NCI-H446 treated with DMSO at 0.1 percent for 48 hours (cell line): Measurements from ENCODE around the gene FMNL2.

Experiments
- DNase-seq: peaks from one replicate; lab custom pipeline; 2025; lab: John Stamatoyannopoulos, UW

The FMNL2 gene

GRCh38 chr2:152584301-152584700 lies 249.3 kb downstream of the FMNL2 start:
- peak; percentile 23 for DNase-seq

- peak; percentile 80 for DNase-seq
Observed at GRCh38 chr2:152585830-152586484, 251.0 kb downstream of the FMNL2 start.

GRCh38 chr2:152587187-152587947 lies 252.4 kb downstream of the FMNL2 start:
- DNase-seq, result no peak

- DNase-seq, result no peak
Observed at GRCh38 chr2:152588998-152589397, 254.0 kb downstream of the FMNL2 start.

- peak; percentile 77 for DNase-seq
Observed at GRCh38 chr2:152594022-152594766, 259.2 kb downstream of the FMNL2 start.

GRCh38 chr2:152594792-152595191 lies 259.8 kb downstream of the FMNL2 start:
- DNase-seq, result peak; percentile 89

GRCh38 chr2:152598975-152599759 lies 264.2 kb downstream of the FMNL2 start:
- no peak for DNase-seq

GRCh38 chr2:152600051-152600657 lies 265.2 kb downstream of the FMNL2 start:
- DNase-seq, result no peak

- DNase-seq, result no peak
Observed at GRCh38 chr2:152600697-152601096, 265.7 kb downstream of the FMNL2 start.

GRCh38 chr2:152602750-152603149 lies 267.8 kb downstream of the FMNL2 start:
- no peak for DNase-seq

GRCh38 chr2:152603166-152603565 lies 268.2 kb downstream of the FMNL2 start:
- no peak for DNase-seq

- no peak for DNase-seq
Observed at GRCh38 chr2:152606081-152606480, 271.1 kb downstream of the FMNL2 start.

- DNase-seq, result no peak
Observed at GRCh38 chr2:152606941-152607340, 272.0 kb downstream of the FMNL2 start.

- DNase-seq, result no peak
Observed at GRCh38 chr2:152607793-152608300, 272.9 kb downstream of the FMNL2 start.

- no peak for DNase-seq
Observed at GRCh38 chr2:152609154-152609553, 274.2 kb downstream of the FMNL2 start.

- no peak for DNase-seq
Observed at GRCh38 chr2:152609699-152610098, 274.7 kb downstream of the FMNL2 start.

GRCh38 chr2:152611458-152612231 lies 276.7 kb downstream of the FMNL2 start:
- peak; percentile 59 for DNase-seq

- no peak for DNase-seq
Observed at GRCh38 chr2:152613235-152613634, 278.3 kb downstream of the FMNL2 start.

GRCh38 chr2:152615177-152615576 lies 280.2 kb downstream of the FMNL2 start:
- no peak for DNase-seq

GRCh38 chr2:152617456-152618192 lies 282.6 kb downstream of the FMNL2 start:
- no peak for DNase-seq
